ENCODE results near the gene WDR82.
"Not testable (repeated sequence)": the region's sequence is repeated elsewhere in the genome, so short reads cannot be mapped to it uniquely, and the experiment has no call there.

WDR82 gene

DNA sequence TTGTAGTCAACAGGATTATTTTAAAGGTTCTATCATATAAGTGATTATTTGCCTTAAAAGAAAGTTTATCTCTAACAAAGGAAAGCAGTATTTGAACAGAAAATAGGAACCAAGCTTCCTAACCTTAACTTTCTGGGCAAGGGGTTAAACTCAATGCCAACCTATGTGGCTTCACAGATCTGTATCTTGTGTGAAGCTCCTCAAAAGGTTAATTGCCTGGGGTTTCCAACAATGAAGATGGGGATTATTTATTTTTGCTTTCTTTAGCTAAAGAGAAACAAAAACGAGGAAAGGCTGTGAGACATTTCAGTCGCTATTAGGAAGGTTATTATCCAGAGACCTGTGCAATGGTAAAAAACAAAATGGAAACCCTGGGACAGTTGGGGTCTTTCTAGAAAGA lies 1.1 kb upstream of the WDR82 start:
- no peak for DNase-seq (ENCODE audit: extremely low read depth, low read depth)
- peak overlapping the region; percentile 84 for H3K4me3 ChIP-seq (replicated peaks; ENCODE audit: low read depth, low read length)
- no peak for TF ChIP-seq CTCF (IDR thresholded peaks at IDR 0.05; ENCODE audit: low read depth, low read length, missing control alignments)

DNA sequence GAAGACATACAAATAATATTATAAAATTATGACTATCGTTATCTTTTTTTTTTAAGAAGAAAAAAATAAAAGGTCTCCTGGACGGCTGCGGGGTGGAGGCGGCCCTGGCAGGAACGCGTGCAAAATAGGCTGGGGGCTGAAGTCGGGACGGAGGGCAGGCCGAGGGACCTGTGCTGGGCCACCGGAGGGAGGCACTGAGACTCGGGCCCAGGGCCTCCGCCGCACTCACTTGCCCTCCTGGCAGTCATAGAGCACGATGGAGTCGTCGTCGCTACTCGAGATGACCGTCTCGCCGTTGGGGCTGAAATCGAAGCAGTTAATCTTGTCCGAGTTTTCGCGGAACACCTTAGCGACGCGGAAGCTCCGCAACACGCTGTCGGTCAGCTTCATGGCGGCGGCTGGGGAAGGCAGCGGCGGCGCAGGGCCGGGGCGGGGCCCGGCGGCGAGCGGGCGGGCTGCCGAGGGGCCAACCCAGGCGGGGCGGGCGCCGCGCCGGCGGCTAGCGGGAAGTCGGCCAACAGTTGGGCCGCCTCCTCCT lies 408 bp downstream of the WDR82 start:
- DNase-seq (ENCODE audit: extremely low read depth, low read depth): no peak
- peak overlapping the region; percentile 84 for H3K4me3 ChIP-seq (replicated peaks; ENCODE audit: low read depth, low read length)
- TF ChIP-seq CTCF (IDR thresholded peaks at IDR 0.05; ENCODE audit: low read depth, low read length, missing control alignments): peak; percentile 14

GRCh38 chr3:52277071-52277964 lies 1.1 kb downstream of the WDR82 start:
- H3K4me3 ChIP-seq (replicated peaks; ENCODE audit: low read depth, low read length): peak overlapping the region; percentile 84
- DNase-seq (ENCODE audit: extremely low read depth, low read depth): peak; percentile 26
- TF ChIP-seq CTCF (IDR thresholded peaks at IDR 0.05; ENCODE audit: low read depth, low read length, missing control alignments): no peak

- DNase-seq (ENCODE audit: extremely low read depth, low read depth); H3K4me3 ChIP-seq (replicated peaks; ENCODE audit: low read depth, low read length): not testable (repeated sequence)
These were observed 3.7 kb downstream of the WDR82 start for GRCh38 chr3:52274781-52275180.

- TF ChIP-seq CTCF (IDR thresholded peaks at IDR 0.05; ENCODE audit: low read depth, low read length, missing control alignments): no peak
- H3K4me3 ChIP-seq (replicated peaks; ENCODE audit: low read depth, low read length): no peak overlapping the region
- DNase-seq (ENCODE audit: extremely low read depth, low read depth): no peak
These were observed 5.6 kb downstream of the WDR82 start for GRCh38 chr3:52272831-52273230.

DNA sequence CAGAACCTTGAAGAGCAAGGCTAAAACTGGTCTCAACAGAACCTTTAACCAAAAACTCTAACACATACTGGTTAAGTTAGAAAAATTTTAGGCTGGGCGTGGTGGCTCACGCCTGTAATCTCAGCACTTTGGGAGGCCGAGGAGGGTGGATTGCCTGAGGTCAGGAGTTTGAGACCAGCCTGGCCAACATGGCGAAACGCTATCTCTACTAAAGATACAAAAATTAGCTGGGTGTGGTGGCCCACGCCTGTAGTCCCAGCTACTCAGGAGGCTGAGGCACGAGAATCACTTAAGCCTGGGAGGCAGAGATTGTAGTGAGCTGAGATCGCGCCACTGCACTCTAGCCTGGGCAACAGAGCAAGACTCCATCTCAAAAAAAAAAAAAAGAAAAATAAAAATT lies 6.3 kb downstream of the WDR82 start:
- not testable (repeated sequence) for H3K4me3 ChIP-seq (replicated peaks; ENCODE audit: low read depth, low read length); DNase-seq (ENCODE audit: extremely low read depth, low read depth)

DNA sequence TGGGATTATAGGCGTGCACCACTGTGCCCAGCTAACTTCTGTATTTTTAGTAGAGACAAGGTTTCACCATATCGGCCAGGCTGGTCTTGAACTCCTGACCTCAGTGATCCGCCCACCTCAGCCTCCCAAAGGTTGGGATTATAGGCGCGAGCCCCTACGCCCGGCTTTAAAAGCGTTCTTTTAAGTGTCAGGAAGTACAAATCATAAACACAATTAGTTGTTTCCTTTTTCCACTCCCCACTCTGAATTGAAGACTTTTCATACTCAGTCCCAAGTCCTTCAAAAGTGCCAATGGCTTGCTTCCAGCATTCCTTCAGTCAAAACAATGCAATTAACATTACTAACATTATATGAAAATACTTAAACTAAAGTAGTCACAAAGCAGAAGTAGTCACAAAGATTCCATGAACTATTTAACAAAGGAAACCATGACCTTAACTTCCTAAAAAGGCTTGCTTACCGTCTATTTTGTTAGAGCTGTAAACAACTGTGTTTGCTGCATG lies 8.1 kb downstream of the WDR82 start:
- DNase-seq (ENCODE audit: extremely low read depth, low read depth): no peak
- no peak for TF ChIP-seq CTCF (IDR thresholded peaks at IDR 0.05; ENCODE audit: low read depth, low read length, missing control alignments)

More for the DNA sequence above, 8.1 kb downstream of the WDR82 start:
- no peak overlapping the region for H3K4me3 ChIP-seq (replicated peaks; ENCODE audit: low read depth, low read length)

Data from HFF-Myc (cell line).